Fibroblast of pulmonary artery (primary cell): ENCODE results near the gene NARS2.
"Not testable (repeated sequence)": the region's sequence is repeated elsewhere in the genome, so short reads cannot be mapped to it uniquely, and the experiment has no call there.

ENCODE experiments used
- DNase-seq: peaks from one replicate; pipeline ENCODE4 v3.0.0-alpha.2; 2010; ENCODE audit warnings: low read depth
- H3K4me3 ChIP-seq: replicated peaks from 2 replicates; pipeline ENCODE4 v1.5.1; 2011; ENCODE audit warnings: low read depth, mild to moderate bottlenecking, control low read depth, low read length, moderate library complexity
- CTCF ChIP-seq: IDR thresholded peaks from 2 replicates; pipeline ENCODE4 v1.5.1; 2011; ENCODE audit warnings: mild to moderate bottlenecking, control low read depth, low read length, inconsistent platforms; ENCODE audit errors: missing control alignments

Gene NARS2

GRCh38 chr11:78607696-78608095, 33.0 kb upstream of the NARS2 start:
- no peak for TF ChIP-seq CTCF
- no peak overlapping the region for H3K4me3 ChIP-seq
- no peak for DNase-seq

GRCh38 chr11:78606667-78607066, 32.0 kb upstream of the NARS2 start:
- no peak for TF ChIP-seq CTCF
- DNase-seq, result no peak
- no peak overlapping the region for H3K4me3 ChIP-seq

- no peak overlapping the region for H3K4me3 ChIP-seq
- no peak for TF ChIP-seq CTCF
- peak; percentile 6 for DNase-seq
Observed at GRCh38 chr11:78605296-78605695, 30.6 kb upstream of the NARS2 start.

- no peak overlapping the region for H3K4me3 ChIP-seq
- no peak for DNase-seq
- TF ChIP-seq CTCF, result no peak
Observed at GRCh38 chr11:78603792-78604191, 29.1 kb upstream of the NARS2 start.

GRCh38 chr11:78602771-78603170, 28.1 kb upstream of the NARS2 start:
- H3K4me3 ChIP-seq, DNase-seq: not testable (repeated sequence)

- DNase-seq, H3K4me3 ChIP-seq: not testable (repeated sequence)
Observed at GRCh38 chr11:78601066-78601465, 26.4 kb upstream of the NARS2 start.

GRCh38 chr11:78597579-78597978, 22.9 kb upstream of the NARS2 start:
- DNase-seq, H3K4me3 ChIP-seq: not testable (repeated sequence)

- no peak overlapping the region for H3K4me3 ChIP-seq
- no peak for DNase-seq
- no peak for TF ChIP-seq CTCF
Observed at GRCh38 chr11:78595436-78596130, 20.9 kb upstream of the NARS2 start.
